AG04449 (cell line): ENCODE measurements around the gene BRINP3.

Experiments used
- CTCF ChIA-PET: fragments of 350-600 bp; formaldehyde crosslinking; extraction: SDS; loops from one replicate; lab custom pipeline; 2021; ENCODE audit warnings: antibody characterized with exemption; lab: Yijun Ruan, JAX
- POLR2A ChIA-PET: fragments of 400-600, 350-600 bp; formaldehyde crosslinking; extraction: SDS; loops from one replicate; lab custom pipeline; 2020; ENCODE audit warnings: antibody characterized with exemption, inconsistent platforms; lab: Yijun Ruan, JAX
- DNase-seq: peaks from one replicate; pipeline ENCODE4 v3.0.0-alpha.2; 2010; ENCODE audit warnings: low read depth, low spot score
- H3K4me3 ChIP-seq: 2 replicates; pipeline ENCODE4 v1.5.1; 2011; ENCODE audit warnings: low read depth, mild to moderate bottlenecking, control low read depth, low read length
- CTCF ChIP-seq: IDR thresholded peaks from one replicate; pipeline ENCODE4 v1.5.1; 2011; ENCODE audit warnings: mild to moderate bottlenecking, moderate library complexity, low read length, control low read depth, inconsistent platforms; ENCODE audit not compliant: insufficient read depth; ENCODE audit errors: missing control alignments

BRINP3 gene

GRCh38 chr1:190196020-190196419 lies 281.6 kb downstream of the BRINP3 start:
- no peak for TF ChIP-seq CTCF
- CTCF ChIA-PET: no interaction called here
- H3K4me3 ChIP-seq: no peak overlapping the region
- no peak for DNase-seq
- POLR2A ChIA-PET: no interaction called here

GRCh38 chr1:190193508-190194115 lies 284.1 kb downstream of the BRINP3 start:
- TF ChIP-seq CTCF: no peak
- CTCF ChIA-PET: no interaction called here
- no peak for DNase-seq
- H3K4me3 ChIP-seq: no peak overlapping the region
- POLR2A ChIA-PET: no interaction called here

GRCh38 chr1:190192627-190193026 lies 285.0 kb downstream of the BRINP3 start:
- no peak for TF ChIP-seq CTCF
- ChIA-PET POLR2A (no interaction called here), CTCF (no interaction called here)
- no peak overlapping the region for H3K4me3 ChIP-seq
- no peak for DNase-seq

- POLR2A ChIA-PET: no interaction called here
- no peak for TF ChIP-seq CTCF
- no peak overlapping the region for H3K4me3 ChIP-seq
- CTCF ChIA-PET: no interaction called here
- no peak for DNase-seq
These were observed 294.1 kb downstream of the BRINP3 start for GRCh38 chr1:190183588-190183987.

- no peak overlapping the region for H3K4me3 ChIP-seq
- CTCF ChIA-PET: no interaction called here
- TF ChIP-seq CTCF: no peak
- no peak for DNase-seq
- POLR2A ChIA-PET: no interaction called here
These were observed 297.8 kb downstream of the BRINP3 start for GRCh38 chr1:190179817-190180216.

- POLR2A ChIA-PET: no interaction called here
- CTCF ChIA-PET: no interaction called here
- TF ChIP-seq CTCF: no peak
- no peak for DNase-seq
- H3K4me3 ChIP-seq: no peak overlapping the region
These were observed 298.8 kb downstream of the BRINP3 start for GRCh38 chr1:190178827-190179226.
